WTC11 (cell line): ENCODE results near the gene GLRX.

ENCODE experiments used
- ZNF416 ChIP-seq: fragments of 250-450 bp; sonication (Bioruptor Pico); IDR thresholded peaks from 2 replicates; pipeline ENCODE4 v1.9.0; 2021; ENCODE audit warnings: mild to moderate bottlenecking, inconsistent platforms
- TF ChIP-seq, protein P1 (sequence below): fragments of 200-600 bp; IDR thresholded peaks from 2 replicates; pipeline ENCODE4 v1.8.0; 2022; ENCODE audit warnings: antibody characterized with exemption
- TF ChIP-seq, protein P2 (sequence below): sonication (generic); formaldehyde crosslinking; IDR thresholded peaks from 2 replicates; pipeline ENCODE4 v1.8.0; 2022; ENCODE audit warnings: mild to moderate bottlenecking, missing genetic modification reagents

DNA sequence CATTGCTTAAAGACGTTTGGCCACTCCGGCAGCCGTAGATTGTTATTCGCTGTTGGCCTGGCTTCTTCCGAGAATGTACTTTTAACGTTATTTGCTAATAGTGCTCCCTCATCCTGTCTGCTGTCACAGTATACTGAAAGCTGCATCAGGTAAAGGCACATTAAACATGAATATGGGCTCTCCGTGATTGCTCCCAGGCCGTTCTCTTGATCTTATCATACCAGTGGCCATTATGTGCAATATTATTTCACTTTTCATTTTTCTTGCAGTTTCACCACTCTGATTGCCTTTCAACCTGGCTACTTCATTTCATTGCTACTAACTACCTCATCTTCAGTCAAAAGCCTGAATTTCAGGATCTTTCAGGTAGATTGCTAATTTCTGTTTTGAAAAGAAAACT lies 34.0 kb downstream of the GLRX start:
- TF ChIP-seq, protein P1, sequence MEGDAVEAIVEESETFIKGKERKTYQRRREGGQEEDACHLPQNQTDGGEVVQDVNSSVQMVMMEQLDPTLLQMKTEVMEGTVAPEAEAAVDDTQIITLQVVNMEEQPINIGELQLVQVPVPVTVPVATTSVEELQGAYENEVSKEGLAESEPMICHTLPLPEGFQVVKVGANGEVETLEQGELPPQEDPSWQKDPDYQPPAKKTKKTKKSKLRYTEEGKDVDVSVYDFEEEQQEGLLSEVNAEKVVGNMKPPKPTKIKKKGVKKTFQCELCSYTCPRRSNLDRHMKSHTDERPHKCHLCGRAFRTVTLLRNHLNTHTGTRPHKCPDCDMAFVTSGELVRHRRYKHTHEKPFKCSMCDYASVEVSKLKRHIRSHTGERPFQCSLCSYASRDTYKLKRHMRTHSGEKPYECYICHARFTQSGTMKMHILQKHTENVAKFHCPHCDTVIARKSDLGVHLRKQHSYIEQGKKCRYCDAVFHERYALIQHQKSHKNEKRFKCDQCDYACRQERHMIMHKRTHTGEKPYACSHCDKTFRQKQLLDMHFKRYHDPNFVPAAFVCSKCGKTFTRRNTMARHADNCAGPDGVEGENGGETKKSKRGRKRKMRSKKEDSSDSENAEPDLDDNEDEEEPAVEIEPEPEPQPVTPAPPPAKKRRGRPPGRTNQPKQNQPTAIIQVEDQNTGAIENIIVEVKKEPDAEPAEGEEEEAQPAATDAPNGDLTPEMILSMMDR = no peak
- no peak for TF ChIP-seq ZNF416 (CRISPR knock-in tag)
- TF ChIP-seq, protein P2, sequence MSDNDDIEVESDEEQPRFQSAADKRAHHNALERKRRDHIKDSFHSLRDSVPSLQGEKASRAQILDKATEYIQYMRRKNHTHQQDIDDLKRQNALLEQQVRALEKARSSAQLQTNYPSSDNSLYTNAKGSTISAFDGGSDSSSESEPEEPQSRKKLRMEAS (CRISPR knock-in tag) = no peak
